ENCODE data around the gene PRDM12.

PRDM12 gene

GRCh38 chr9:130732136-130732535, 67.7 kb downstream of the PRDM12 start:
- DNase-seq = no peak

Data from retina (tissue), 1 donor.